Measurements from ENCODE around the gene ZNF329.

Gene ZNF329

DNA sequence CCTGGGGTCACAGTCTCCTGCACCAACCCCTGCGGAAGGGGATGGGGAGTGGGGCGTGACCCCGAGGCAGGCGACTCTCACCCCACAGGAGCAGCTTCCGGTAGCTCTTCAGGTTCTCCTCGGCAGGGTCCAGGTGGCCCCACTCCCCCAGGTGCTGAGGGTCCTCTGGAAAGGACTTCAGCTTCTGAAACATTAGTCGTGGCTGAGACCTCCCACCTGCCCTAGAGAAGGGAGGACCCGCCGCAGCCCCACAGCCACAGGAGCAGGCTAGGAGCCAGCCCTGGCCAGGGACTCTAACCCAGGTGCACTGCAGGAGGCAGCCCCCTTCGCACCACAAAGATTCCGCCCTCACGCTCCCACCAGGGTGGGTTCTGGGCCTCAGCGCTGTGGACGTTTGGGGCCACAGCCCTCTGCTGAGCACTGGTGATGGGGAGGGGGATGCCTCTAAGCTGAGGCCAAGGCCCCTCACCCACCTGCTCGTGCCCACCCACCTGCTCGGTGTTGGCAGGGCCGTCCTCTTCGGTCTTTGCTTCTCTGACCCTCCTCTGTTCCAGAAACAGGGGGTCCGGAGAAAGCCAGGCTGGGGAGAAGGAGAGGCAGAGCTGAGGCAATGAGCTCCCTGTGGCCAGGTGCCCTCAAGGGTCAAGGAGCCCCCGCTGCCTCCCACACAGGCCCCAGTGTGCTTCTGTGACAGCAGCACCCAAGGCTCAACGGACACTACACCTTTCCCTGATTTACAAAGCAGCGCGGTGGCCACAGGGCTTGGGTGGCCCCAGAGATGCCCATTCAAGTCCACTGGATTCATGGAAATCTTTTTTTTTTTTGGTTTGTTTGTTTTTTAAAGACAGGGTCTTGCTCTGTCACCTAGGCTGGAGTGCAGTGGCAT is 63.5 kb downstream of the ZNF329 start:
- Histone ChIP-seq H3K4me1 (ENCODE audit: control insufficient read depth, insufficient read depth, low read length) (peaks cover 3% of the 10 kb centered on the region), H3K9me3 (ENCODE audit: control insufficient read depth, insufficient read depth, low read length) (no peaks in the 10 kb centered on the region), H3K4me3 (ENCODE audit: low read depth, low read length) (no peak overlapping the region), H3K9ac (ENCODE audit: low read depth, low read length) (no peak overlapping the region), H3K36me3 (ENCODE audit: control insufficient read depth, insufficient read depth, low read length) (peaks cover 22% of the 10 kb centered on the region), H3K27me3 (ENCODE audit: control insufficient read depth, insufficient read depth, low read length) (no peaks in the 10 kb centered on the region)

DNA sequence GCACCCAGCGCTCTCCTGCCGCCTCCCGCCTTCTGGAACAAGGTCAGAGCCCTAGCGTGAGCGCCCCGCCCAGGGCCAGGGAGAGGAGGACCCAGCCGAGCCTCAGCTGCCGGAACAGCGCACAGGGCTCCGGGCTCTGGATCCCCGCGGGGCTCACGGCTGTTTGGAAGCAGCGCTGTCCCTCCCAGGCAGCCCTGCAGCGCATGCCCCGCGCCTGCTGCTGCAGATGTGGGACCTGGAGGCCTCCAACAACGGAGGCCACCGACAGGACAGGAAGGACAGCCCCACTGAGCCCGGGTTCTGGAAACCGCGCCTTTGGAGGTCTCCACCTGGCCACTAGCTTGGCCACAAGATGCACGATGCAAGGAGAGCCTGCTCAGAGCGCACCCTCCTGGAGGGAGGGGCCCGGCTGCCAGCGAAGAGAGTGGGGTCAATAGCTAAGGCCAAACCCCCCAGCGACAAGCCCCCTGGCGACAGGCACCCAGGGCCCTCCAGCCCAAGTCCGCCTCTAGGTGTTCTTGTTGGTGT is 65.2 kb downstream of the ZNF329 start:
- H3K4me1 ChIP-seq (ENCODE audit: control insufficient read depth, insufficient read depth, low read length): no peaks in the 10 kb centered on the region
- H3K9me3 ChIP-seq (ENCODE audit: control insufficient read depth, insufficient read depth, low read length): no peaks in the 10 kb centered on the region
- H3K36me3 ChIP-seq (ENCODE audit: control insufficient read depth, insufficient read depth, low read length): peaks cover 22% of the 10 kb centered on the region
- H3K9ac ChIP-seq (ENCODE audit: low read depth, low read length): no peak overlapping the region
- H3K27me3 ChIP-seq (ENCODE audit: control insufficient read depth, insufficient read depth, low read length): no peaks in the 10 kb centered on the region
- H3K4me3 ChIP-seq (ENCODE audit: low read depth, low read length): no peak overlapping the region

DNA sequence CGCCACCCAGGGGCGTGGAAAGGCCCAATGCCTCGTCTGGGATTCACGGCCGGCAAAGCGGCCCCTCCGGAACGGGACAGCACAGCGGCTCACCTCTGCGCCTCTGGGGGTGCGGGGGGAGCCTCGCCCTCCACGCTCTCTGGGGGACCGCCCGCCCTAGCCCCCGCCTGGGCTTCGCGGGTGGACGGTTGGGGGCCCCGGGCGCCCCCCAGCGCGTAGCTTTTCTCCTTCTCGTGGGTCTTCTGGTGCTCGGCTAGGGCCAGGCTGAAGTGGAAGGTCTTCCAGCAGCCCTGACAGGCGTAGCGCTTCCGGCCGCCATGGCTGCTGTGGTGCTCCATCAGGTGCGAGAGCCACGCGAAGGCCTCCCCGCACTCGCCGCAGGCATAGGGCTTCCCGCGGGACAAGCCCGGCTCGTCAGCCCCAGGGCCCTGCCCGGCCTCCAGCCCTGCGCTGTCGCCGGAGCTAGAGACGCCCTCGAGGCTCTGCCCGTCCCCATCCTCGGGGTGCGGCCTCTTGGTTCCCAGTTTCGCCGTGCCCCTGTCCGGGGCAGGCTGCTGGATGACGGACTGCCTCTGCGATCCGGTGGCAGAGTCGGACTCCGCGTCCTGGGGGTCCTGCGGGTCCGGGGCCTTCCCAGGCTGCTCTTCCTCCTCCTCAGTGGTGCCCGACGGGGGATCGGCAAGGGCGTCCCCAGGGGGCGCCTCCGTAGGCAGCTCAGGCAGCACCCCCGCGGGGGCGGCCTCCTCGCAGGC is 65.8 kb downstream of the ZNF329 start:
- no peaks in the 10 kb centered on the region for H3K4me1 ChIP-seq (ENCODE audit: control insufficient read depth, insufficient read depth, low read length)
- H3K36me3 ChIP-seq (ENCODE audit: control insufficient read depth, insufficient read depth, low read length): peaks cover 18% of the 10 kb centered on the region
- no peak overlapping the region for H3K4me3 ChIP-seq (ENCODE audit: low read depth, low read length)
- H3K9me3 ChIP-seq (ENCODE audit: control insufficient read depth, insufficient read depth, low read length): no peaks in the 10 kb centered on the region
- no peak overlapping the region for H3K9ac ChIP-seq (ENCODE audit: low read depth, low read length)
- no peaks in the 10 kb centered on the region for H3K27me3 ChIP-seq (ENCODE audit: control insufficient read depth, insufficient read depth, low read length)

DNA sequence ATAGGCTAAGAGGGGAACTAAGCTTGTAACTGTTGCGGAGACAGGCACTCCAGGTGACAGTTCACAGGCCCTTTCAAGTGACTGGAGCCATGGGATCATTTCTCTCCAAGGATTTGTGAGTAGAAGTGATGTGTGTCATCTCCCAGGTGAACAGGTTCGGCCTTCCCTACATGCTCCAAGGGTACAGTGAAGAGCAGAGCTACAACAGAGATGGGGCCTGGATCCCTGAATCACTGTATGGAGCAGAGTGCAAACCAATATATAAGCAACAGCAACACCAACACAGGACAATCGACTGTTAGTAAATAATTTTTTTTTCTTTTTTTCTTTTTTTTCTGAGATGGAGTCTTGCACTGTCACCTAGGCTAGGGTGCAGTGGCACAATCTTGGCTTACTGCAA is 67.6 kb downstream of the ZNF329 start:
- no peak overlapping the region for H3K4me3 ChIP-seq (ENCODE audit: low read depth, low read length)
- H3K4me1 ChIP-seq (ENCODE audit: control insufficient read depth, insufficient read depth, low read length): no peaks in the 10 kb centered on the region
- peaks cover 15% of the 10 kb centered on the region for H3K36me3 ChIP-seq (ENCODE audit: control insufficient read depth, insufficient read depth, low read length)
- H3K9ac ChIP-seq (ENCODE audit: low read depth, low read length): no peak overlapping the region
- H3K27me3 ChIP-seq (ENCODE audit: control insufficient read depth, insufficient read depth, low read length): no peaks in the 10 kb centered on the region
- H3K9me3 ChIP-seq (ENCODE audit: control insufficient read depth, insufficient read depth, low read length): no peaks in the 10 kb centered on the region

DNA sequence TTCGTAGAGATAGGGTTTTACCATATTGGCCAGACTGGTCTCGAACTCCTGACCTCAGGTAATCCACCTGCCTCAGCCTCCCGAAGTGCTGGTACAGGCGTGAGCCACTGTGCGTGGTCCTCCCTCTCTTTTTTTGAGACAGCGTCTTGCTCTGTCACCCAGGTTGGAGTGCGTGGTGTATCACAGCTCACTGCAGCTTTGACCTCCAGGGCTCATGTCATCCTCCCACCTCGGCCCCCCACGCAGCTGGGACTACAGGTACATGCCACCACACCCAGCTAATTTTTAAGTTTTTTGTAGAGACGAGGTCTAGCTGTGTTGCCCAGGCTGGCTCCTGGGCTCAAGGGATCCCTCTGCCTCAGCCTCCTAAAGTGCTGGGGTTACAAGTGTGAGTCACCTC is 70.8 kb downstream of the ZNF329 start:
- Histone ChIP-seq H3K4me3 (ENCODE audit: low read depth, low read length) (no peak overlapping the region), H3K36me3 (ENCODE audit: control insufficient read depth, insufficient read depth, low read length) (peaks cover 5% of the 10 kb centered on the region), H3K27me3 (ENCODE audit: control insufficient read depth, insufficient read depth, low read length) (no peaks in the 10 kb centered on the region), H3K9ac (ENCODE audit: low read depth, low read length) (no peak overlapping the region), H3K9me3 (ENCODE audit: control insufficient read depth, insufficient read depth, low read length) (peaks cover 5% of the 10 kb centered on the region), H3K4me1 (ENCODE audit: control insufficient read depth, insufficient read depth, low read length) (no peaks in the 10 kb centered on the region)

Measured in iPS-15b (cell line).